HEK293 (cell line): ENCODE measurements around the gene DBN1.
A peak's percentile ranks its signal among the peaks of the same experiment; 100 is the strongest.

ENCODE experiments used
- IKZF3 ChIP-seq: fragments of 450-650 bp; IDR thresholded peaks from 2 replicates; pipeline ENCODE4 v1.5.0; 2018; ENCODE audit warnings: missing biosample characterization, mild to moderate bottlenecking, missing genetic modification characterization, moderate library complexity
- KLF9 ChIP-seq: fragments of 450-650 bp; formaldehyde crosslinking; IDR thresholded peaks from 2 replicates; pipeline ENCODE4 v1.5.1; 2016; ENCODE audit warnings: missing biosample characterization, missing genetic modification characterization, low read depth
- REPIN1 ChIP-seq: fragments of 450-650 bp; formaldehyde crosslinking; IDR thresholded peaks from 2 replicates; pipeline ENCODE4 v1.5.1; 2017; ENCODE audit warnings: missing biosample characterization, missing genetic modification characterization, low read depth
- SP7 ChIP-seq: fragments of 450-650 bp; formaldehyde crosslinking; IDR thresholded peaks from 2 replicates; pipeline ENCODE4 v1.5.1; 2016; ENCODE audit warnings: missing biosample characterization, missing genetic modification characterization
- TRIM28 ChIP-seq: IDR thresholded peaks from 2 replicates; pipeline ENCODE4 v1.6.1; 2011; ENCODE audit warnings: low read length, control low read depth, borderline replicate concordance
- ZBTB20 ChIP-seq: fragments of 450-650 bp; formaldehyde crosslinking; IDR thresholded peaks from 2 replicates; pipeline ENCODE4 v1.5.1; 2016; ENCODE audit warnings: missing biosample characterization, missing genetic modification characterization
- ZFP69B ChIP-seq: fragments of 450-650 bp; formaldehyde crosslinking; IDR thresholded peaks from 2 replicates; pipeline ENCODE4 v1.5.1; 2016; ENCODE audit warnings: missing biosample characterization, missing genetic modification characterization
- ZIC2 ChIP-seq: fragments of 450-650 bp; formaldehyde crosslinking; IDR thresholded peaks from 2 replicates; pipeline ENCODE4 v1.5.1; 2016; ENCODE audit warnings: missing biosample characterization, missing genetic modification characterization
- ZNF146 ChIP-seq: fragments of 450-650 bp; formaldehyde crosslinking; IDR thresholded peaks from 2 replicates; pipeline ENCODE4 v1.5.1; 2016; ENCODE audit warnings: missing biosample characterization, missing genetic modification characterization
- ZNF211 ChIP-seq: fragments of 450-650 bp; formaldehyde crosslinking; IDR thresholded peaks from 2 replicates; pipeline ENCODE4 v1.5.1; 2016; ENCODE audit warnings: low read depth, missing biosample characterization, missing genetic modification characterization
- ZNF266 ChIP-seq: fragments of 450-650 bp; formaldehyde crosslinking; IDR thresholded peaks from 2 replicates; pipeline ENCODE4 v1.5.1; 2016; ENCODE audit warnings: missing biosample characterization, missing genetic modification characterization, low read depth
- ZNF521 ChIP-seq: fragments of 450-650 bp; formaldehyde crosslinking; IDR thresholded peaks from 2 replicates; pipeline ENCODE4 v1.5.1; 2017; ENCODE audit warnings: missing biosample characterization, mild to moderate bottlenecking, missing genetic modification characterization
- ZNF549 ChIP-seq: fragments of 450-650 bp; IDR thresholded peaks from 2 replicates; pipeline ENCODE4 v1.5.1; 2018; ENCODE audit warnings: missing biosample characterization, missing genetic modification characterization, mild to moderate bottlenecking, inconsistent platforms, moderate library complexity
- ZNF561 ChIP-seq: fragments of 450-650 bp; IDR thresholded peaks from 2 replicates; pipeline ENCODE4 v1.5.1; 2018; ENCODE audit warnings: missing biosample characterization, missing genetic modification characterization, borderline replicate concordance
- ZNF701 ChIP-seq: fragments of 450-650 bp; formaldehyde crosslinking; IDR thresholded peaks from 2 replicates; pipeline ENCODE4 v1.5.1; 2016; ENCODE audit warnings: missing biosample characterization, missing genetic modification characterization
- ZNF777 ChIP-seq: fragments of 450-650 bp; formaldehyde crosslinking; IDR thresholded peaks from 2 replicates; pipeline ENCODE4 v1.5.1; 2017; ENCODE audit warnings: missing biosample characterization, missing genetic modification characterization, borderline replicate concordance
- ZNF843 ChIP-seq: fragments of 450-650 bp; formaldehyde crosslinking; IDR thresholded peaks from 2 replicates; pipeline ENCODE4 v1.5.1; 2016; ENCODE audit warnings: missing biosample characterization, missing genetic modification characterization
- ZSCAN30 ChIP-seq: fragments of 450-650 bp; IDR thresholded peaks from 2 replicates; pipeline ENCODE4 v1.5.1; 2018; ENCODE audit warnings: missing biosample characterization, mild to moderate bottlenecking, missing genetic modification characterization, moderate library complexity
- ZXDB ChIP-seq: fragments of 450-650 bp; formaldehyde crosslinking; IDR thresholded peaks from 2 replicates; pipeline ENCODE4 v1.5.1; 2016; ENCODE audit warnings: missing biosample characterization, missing genetic modification characterization
- TF ChIP-seq, protein P1 (sequence below): fragments of 450-650 bp; formaldehyde crosslinking; IDR thresholded peaks from 2 replicates; pipeline ENCODE4 v1.5.1; 2016; ENCODE audit warnings: missing biosample characterization, missing genetic modification characterization
- TF ChIP-seq, protein P2 (sequence below): fragments of 450-650 bp; formaldehyde crosslinking; IDR thresholded peaks from 2 replicates; pipeline ENCODE4; 2016; ENCODE audit warnings: missing biosample characterization, missing genetic modification characterization
- TF ChIP-seq, protein P3 (sequence below): fragments of 450-650 bp; formaldehyde crosslinking; IDR thresholded peaks from 2 replicates; pipeline ENCODE4 v1.5.1; 2017; ENCODE audit warnings: missing biosample characterization, missing genetic modification characterization
- TF ChIP-seq, protein P4 (sequence below): fragments of 450-650 bp; formaldehyde crosslinking; IDR thresholded peaks from 2 replicates; pipeline ENCODE4 v1.5.1; 2016; ENCODE audit warnings: missing biosample characterization, missing genetic modification characterization, borderline replicate concordance
- TF ChIP-seq, protein P5 (sequence below): fragments of 450-650 bp; formaldehyde crosslinking; IDR thresholded peaks from 2 replicates; pipeline ENCODE4 v1.5.1; 2016; ENCODE audit warnings: missing biosample characterization, missing genetic modification characterization
- TF ChIP-seq, protein P6 (sequence below): fragments of 450-650 bp; IDR thresholded peaks from 2 replicates; pipeline ENCODE4 v1.5.1; 2018; ENCODE audit warnings: missing biosample characterization, mild to moderate bottlenecking, missing genetic modification characterization
- TF ChIP-seq, protein P7 (sequence below): fragments of 450-650 bp; formaldehyde crosslinking; optimal IDR thresholded peaks from 2 replicates; pipeline ENCODE3; 2016; ENCODE audit warnings: missing biosample characterization, mild to moderate bottlenecking, missing genetic modification characterization

The DBN1 gene

DNA sequence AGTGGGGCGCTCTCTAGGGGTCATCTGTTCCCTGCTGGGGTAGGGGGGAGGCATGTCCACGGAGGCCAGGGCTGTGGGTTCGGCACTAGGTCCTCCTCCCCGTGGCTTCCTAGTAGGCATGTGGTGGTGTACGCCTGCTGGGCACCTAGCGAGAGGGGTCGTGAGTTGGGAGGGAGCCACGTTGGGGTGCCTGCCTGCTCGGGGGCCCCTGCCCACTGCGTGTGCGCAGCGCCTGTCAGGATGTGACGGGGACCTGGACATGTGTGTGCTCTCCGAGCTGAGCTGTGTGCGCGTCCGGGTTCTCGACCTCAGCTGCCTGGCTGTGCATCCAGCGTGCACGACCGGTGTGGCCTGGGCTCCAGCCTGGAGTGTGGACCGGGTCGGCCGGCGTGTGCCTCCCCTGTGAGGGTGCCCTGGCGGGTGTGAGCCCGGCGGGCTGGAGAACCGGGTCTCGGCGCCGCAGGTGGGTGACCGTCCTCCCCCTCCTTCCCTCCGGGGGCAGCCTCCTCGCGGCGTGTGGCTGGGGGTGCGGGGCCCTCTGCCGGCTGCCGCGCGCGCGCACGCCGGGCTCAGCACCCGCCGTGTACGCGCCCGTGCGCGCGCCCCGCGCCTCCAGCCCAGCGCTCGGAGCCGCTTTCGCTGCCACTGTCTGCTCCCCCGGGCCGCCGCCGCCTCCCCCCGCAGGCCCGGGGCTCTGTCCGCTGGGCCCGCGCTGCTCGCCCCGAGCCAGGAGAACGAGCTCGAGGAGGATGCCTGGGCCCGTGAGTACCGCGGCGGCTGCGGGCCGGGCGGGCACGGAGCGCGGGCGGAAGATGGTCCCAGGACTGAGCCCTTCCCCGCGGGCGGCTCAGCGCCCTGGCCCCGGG, 27.0 kb downstream of the DBN1 start, which contains the start of gene PRR7 (continued):
- TF ChIP-seq, protein P1, sequence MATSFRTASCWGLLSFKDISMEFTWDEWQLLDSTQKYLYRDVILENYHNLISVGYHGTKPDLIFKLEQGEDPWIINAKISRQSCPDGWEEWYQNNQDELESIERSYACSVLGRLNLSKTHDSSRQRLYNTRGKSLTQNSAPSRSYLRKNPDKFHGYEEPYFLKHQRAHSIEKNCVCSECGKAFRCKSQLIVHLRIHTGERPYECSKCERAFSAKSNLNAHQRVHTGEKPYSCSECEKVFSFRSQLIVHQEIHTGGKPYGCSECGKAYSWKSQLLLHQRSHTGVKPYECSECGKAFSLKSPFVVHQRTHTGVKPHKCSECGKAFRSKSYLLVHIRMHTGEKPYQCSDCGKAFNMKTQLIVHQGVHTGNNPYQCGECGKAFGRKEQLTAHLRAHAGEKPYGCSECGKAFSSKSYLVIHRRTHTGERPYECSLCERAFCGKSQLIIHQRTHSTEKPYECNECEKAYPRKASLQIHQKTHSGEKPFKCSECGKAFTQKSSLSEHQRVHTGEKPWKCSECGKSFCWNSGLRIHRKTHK: no peak
- TF ChIP-seq TRIM28 (0 out of 2 replicates have a peak, but pooled peaks have one; percentile 20), ZNF266 (tag by site-specific recombination) (no peak), ZNF211 (no peak), ZIC2 (tag by site-specific recombination) (peak; percentile 98), ZBTB20 (tag by site-specific recombination) (peak; percentile 80), ZNF146 (tag by site-specific recombination) (peak; percentile 2; the same call in 1 of the 2 replicates), ZNF549 (tag by site-specific recombination) (no peak), ZXDB (0 out of 2 replicates have a peak, but pooled peaks have one; percentile 22), ZSCAN30 (tag by site-specific recombination) (peak; percentile 52; the same call in 1 of the 2 replicates), REPIN1 (tag by site-specific recombination) (no peak), ZNF777 (tag by site-specific recombination) (no peak; the same call in 1 of the 2 replicates), ZNF561 (tag by site-specific recombination) (peak; percentile 40; the same call in 1 of the 2 replicates), ZFP69B (tag by site-specific recombination) (no peak), KLF9 (tag by site-specific recombination) (peak; percentile 42; the same call in 1 of the 2 replicates), ZNF701 (no peak), ZNF521 (no peak), SP7 (tag by site-specific recombination) (peak; percentile 36), IKZF3 (0 out of 2 replicates have a peak, but pooled peaks have one; percentile 35), ZNF843 (tag by site-specific recombination) (peak; percentile 60)
- TF ChIP-seq, protein P2, sequence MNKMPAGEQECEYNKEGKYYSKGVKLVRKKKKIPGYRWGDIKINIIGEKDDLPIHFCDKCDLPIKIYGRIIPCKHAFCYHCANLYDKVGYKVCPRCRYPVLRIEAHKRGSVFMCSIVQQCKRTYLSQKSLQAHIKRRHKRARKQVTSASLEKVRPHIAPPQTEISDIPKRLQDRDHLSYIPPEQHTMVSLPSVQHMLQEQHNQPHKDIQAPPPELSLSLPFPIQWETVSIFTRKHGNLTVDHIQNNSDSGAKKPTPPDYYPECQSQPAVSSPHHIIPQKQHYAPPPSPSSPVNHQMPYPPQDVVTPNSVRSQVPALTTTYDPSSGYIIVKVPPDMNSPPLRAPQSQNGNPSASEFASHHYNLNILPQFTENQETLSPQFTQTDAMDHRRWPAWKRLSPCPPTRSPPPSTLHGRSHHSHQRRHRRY (tag by site-specific recombination): peak; percentile 76; the same call in 1 of the 2 replicates
- TF ChIP-seq, protein P3, sequence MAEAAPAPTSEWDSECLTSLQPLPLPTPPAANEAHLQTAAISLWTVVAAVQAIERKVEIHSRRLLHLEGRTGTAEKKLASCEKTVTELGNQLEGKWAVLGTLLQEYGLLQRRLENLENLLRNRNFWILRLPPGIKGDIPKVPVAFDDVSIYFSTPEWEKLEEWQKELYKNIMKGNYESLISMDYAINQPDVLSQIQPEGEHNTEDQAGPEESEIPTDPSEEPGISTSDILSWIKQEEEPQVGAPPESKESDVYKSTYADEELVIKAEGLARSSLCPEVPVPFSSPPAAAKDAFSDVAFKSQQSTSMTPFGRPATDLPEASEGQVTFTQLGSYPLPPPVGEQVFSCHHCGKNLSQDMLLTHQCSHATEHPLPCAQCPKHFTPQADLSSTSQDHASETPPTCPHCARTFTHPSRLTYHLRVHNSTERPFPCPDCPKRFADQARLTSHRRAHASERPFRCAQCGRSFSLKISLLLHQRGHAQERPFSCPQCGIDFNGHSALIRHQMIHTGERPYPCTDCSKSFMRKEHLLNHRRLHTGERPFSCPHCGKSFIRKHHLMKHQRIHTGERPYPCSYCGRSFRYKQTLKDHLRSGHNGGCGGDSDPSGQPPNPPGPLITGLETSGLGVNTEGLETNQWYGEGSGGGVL (tag by site-specific recombination): peak; percentile 46; the same call in 1 of the 2 replicates
- TF ChIP-seq, protein P4, sequence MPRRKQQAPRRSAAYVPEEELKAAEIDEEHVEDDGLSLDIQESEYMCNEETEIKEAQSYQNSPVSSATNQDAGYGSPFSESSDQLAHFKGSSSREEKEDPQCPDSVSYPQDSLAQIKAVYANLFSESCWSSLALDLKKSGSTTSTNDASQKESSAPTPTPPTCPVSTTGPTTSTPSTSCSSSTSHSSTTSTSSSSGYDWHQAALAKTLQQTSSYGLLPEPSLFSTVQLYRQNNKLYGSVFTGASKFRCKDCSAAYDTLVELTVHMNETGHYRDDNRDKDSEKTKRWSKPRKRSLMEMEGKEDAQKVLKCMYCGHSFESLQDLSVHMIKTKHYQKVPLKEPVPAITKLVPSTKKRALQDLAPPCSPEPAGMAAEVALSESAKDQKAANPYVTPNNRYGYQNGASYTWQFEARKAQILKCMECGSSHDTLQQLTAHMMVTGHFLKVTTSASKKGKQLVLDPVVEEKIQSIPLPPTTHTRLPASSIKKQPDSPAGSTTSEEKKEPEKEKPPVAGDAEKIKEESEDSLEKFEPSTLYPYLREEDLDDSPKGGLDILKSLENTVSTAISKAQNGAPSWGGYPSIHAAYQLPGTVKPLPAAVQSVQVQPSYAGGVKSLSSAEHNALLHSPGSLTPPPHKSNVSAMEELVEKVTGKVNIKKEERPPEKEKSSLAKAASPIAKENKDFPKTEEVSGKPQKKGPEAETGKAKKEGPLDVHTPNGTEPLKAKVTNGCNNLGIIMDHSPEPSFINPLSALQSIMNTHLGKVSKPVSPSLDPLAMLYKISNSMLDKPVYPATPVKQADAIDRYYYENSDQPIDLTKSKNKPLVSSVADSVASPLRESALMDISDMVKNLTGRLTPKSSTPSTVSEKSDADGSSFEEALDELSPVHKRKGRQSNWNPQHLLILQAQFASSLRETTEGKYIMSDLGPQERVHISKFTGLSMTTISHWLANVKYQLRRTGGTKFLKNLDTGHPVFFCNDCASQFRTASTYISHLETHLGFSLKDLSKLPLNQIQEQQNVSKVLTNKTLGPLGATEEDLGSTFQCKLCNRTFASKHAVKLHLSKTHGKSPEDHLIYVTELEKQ: no peak
- TF ChIP-seq, protein P5, sequence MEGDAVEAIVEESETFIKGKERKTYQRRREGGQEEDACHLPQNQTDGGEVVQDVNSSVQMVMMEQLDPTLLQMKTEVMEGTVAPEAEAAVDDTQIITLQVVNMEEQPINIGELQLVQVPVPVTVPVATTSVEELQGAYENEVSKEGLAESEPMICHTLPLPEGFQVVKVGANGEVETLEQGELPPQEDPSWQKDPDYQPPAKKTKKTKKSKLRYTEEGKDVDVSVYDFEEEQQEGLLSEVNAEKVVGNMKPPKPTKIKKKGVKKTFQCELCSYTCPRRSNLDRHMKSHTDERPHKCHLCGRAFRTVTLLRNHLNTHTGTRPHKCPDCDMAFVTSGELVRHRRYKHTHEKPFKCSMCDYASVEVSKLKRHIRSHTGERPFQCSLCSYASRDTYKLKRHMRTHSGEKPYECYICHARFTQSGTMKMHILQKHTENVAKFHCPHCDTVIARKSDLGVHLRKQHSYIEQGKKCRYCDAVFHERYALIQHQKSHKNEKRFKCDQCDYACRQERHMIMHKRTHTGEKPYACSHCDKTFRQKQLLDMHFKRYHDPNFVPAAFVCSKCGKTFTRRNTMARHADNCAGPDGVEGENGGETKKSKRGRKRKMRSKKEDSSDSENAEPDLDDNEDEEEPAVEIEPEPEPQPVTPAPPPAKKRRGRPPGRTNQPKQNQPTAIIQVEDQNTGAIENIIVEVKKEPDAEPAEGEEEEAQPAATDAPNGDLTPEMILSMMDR (tag by site-specific recombination): peak; percentile 72
- TF ChIP-seq, protein P6, sequence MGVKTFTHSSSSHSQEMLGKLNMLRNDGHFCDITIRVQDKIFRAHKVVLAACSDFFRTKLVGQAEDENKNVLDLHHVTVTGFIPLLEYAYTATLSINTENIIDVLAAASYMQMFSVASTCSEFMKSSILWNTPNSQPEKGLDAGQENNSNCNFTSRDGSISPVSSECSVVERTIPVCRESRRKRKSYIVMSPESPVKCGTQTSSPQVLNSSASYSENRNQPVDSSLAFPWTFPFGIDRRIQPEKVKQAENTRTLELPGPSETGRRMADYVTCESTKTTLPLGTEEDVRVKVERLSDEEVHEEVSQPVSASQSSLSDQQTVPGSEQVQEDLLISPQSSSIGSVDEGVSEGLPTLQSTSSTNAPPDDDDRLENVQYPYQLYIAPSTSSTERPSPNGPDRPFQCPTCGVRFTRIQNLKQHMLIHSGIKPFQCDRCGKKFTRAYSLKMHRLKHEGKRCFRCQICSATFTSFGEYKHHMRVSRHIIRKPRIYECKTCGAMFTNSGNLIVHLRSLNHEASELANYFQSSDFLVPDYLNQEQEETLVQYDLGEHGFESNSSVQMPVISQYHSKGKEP (tag by site-specific recombination): no peak
- TF ChIP-seq, protein P7, sequence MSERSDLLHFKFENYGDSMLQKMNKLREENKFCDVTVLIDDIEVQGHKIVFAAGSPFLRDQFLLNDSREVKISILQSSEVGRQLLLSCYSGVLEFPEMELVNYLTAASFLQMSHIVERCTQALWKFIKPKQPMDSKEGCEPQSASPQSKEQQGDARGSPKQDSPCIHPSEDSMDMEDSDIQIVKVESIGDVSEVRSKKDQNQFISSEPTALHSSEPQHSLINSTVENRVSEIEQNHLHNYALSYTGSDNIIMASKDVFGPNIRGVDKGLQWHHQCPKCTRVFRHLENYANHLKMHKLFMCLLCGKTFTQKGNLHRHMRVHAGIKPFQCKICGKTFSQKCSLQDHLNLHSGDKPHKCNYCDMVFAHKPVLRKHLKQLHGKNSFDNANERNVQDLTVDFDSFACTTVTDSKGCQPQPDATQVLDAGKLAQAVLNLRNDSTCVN (tag by site-specific recombination): peak; percentile 94
